AG04449 (cell line): ENCODE measurements around the gene SLC12A1.

Source experiments
- CTCF ChIA-PET: fragments of 350-600 bp; formaldehyde crosslinking; extraction: SDS; loops from one replicate; lab custom pipeline; 2021; ENCODE audit warnings: antibody characterized with exemption; lab: Yijun Ruan, JAX
- POLR2A ChIA-PET: fragments of 400-600, 350-600 bp; formaldehyde crosslinking; extraction: SDS; loops from one replicate; lab custom pipeline; 2020; ENCODE audit warnings: antibody characterized with exemption, inconsistent platforms; lab: Yijun Ruan, JAX
- DNase-seq: peaks from one replicate; pipeline ENCODE4 v3.0.0-alpha.2; 2010; ENCODE audit warnings: low read depth, low spot score
- H3K4me3 ChIP-seq: 2 replicates; pipeline ENCODE4 v1.5.1; 2011; ENCODE audit warnings: low read depth, mild to moderate bottlenecking, control low read depth, low read length
- TF ChIP-seq, protein P1 (sequence below): IDR thresholded peaks from one replicate; pipeline ENCODE4 v1.5.1; 2011; ENCODE audit warnings: mild to moderate bottlenecking, moderate library complexity, low read length, control low read depth, inconsistent platforms; ENCODE audit not compliant: insufficient read depth; ENCODE audit errors: missing control alignments

The SLC12A1 gene

DNA sequence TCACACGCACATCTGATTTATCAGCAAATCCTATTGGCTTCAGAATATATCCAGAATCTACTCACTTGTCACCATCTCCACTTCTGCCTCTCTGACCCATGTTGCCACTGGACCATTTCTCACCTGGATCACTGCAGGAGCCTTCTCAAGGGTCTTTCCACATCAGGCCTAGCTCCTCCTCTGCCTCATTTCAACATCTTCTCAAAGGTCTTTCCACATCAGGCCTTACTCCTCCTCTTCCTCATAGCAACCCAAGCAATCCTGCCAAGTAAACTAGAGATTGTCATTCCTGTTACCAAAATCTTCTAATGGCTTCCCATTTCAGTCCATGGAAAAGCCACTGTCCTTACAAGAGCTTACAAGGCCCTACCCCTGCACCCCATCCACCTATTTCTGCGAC, 107.1 kb downstream of the SLC12A1 start:
- no peak for DNase-seq
- POLR2A ChIA-PET = no interaction called here
- no peak overlapping the region for H3K4me3 ChIP-seq
- TF ChIP-seq, protein P1, sequence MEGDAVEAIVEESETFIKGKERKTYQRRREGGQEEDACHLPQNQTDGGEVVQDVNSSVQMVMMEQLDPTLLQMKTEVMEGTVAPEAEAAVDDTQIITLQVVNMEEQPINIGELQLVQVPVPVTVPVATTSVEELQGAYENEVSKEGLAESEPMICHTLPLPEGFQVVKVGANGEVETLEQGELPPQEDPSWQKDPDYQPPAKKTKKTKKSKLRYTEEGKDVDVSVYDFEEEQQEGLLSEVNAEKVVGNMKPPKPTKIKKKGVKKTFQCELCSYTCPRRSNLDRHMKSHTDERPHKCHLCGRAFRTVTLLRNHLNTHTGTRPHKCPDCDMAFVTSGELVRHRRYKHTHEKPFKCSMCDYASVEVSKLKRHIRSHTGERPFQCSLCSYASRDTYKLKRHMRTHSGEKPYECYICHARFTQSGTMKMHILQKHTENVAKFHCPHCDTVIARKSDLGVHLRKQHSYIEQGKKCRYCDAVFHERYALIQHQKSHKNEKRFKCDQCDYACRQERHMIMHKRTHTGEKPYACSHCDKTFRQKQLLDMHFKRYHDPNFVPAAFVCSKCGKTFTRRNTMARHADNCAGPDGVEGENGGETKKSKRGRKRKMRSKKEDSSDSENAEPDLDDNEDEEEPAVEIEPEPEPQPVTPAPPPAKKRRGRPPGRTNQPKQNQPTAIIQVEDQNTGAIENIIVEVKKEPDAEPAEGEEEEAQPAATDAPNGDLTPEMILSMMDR = no peak
- CTCF ChIA-PET = interaction anchor here (0.6 to 0.7 kb wide), 2 partner anchors 14 to 602 kb away, joined by 3 to 4 read pairs; no protein-coding TSS in a partner anchor

DNA sequence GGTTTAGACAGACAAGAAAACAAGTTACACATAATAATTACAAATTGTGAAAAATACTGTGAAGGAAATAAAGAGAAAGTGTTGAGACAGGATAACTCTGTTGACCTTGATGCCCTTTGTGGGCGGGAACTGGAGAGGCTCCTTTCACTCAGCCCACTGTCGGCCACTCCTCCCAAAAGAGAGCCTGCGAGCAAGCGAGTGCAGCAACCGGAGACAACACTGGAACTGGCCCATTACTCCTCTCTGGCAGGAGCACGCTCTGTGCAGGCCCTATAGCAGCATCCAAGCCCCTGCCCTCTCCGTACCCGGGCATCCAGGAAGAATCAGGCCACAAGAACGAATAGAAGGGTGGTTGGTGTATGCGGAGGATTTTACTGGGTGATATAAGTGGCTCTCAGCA, 108.9 kb downstream of the SLC12A1 start:
- DNase-seq = no peak

DNA sequence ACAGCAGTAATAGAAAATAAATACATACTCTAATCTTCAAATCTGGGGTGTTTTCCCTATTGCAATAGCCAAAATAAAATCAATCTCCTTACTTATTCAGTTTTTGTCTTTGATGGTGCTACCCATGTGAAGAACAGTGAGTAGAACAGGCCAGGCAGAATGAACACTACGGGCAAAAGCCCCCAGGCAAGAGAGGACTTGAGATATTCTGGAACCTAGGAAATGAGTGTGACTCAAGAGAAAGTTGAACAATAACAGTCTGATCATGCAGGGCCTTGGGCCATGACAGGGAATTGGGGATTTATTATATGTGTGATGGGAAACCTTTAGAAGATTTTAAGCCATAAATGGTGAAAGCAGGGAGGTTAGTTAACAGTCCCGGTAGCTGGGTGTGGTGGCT, 111.1 kb downstream of the SLC12A1 start:
- no peak for DNase-seq
- TF ChIP-seq, protein P1 = no peak
- no peak overlapping the region for H3K4me3 ChIP-seq
- ChIA-PET CTCF (interaction anchor here (1.8 kb wide), 1 partner anchor 31 kb away, joined by 4 read pairs; no protein-coding TSS in a partner anchor), POLR2A (no interaction called here)

More for the DNA sequence above, 108.9 kb downstream of the SLC12A1 start:
- H3K4me3 ChIP-seq = no peak overlapping the region
- ChIA-PET CTCF (no interaction called here), POLR2A (no interaction called here)
- TF ChIP-seq, protein P1 = no peak

DNA sequence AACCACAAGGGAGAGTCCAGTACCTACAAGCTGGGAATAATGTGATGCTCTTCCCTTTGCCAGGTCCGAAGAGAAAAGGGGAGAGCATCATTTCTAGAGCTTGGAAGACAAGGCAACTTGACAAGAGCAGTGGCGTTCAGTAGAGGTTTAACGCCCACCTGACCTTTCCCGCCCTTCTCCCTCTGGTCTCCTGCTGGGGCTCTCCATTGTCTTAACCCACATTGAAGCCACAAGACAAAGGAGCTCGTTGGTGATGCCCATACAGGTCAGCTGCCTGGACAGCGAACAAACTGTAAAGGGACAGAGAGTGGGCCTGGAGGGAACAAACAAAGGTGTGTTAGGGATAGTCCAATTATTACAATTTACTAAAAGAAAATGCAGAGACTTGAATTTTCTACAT, 112.0 kb downstream of the SLC12A1 start:
- no peak overlapping the region for H3K4me3 ChIP-seq
- CTCF ChIA-PET = interaction anchor here (1.2 kb wide), 1 partner anchor 13 kb away, joined by 3 read pairs; the partner anchor contains the start of gene DUT
- no peak for DNase-seq
- POLR2A ChIA-PET = no interaction called here
- TF ChIP-seq, protein P1 = no peak

DNA sequence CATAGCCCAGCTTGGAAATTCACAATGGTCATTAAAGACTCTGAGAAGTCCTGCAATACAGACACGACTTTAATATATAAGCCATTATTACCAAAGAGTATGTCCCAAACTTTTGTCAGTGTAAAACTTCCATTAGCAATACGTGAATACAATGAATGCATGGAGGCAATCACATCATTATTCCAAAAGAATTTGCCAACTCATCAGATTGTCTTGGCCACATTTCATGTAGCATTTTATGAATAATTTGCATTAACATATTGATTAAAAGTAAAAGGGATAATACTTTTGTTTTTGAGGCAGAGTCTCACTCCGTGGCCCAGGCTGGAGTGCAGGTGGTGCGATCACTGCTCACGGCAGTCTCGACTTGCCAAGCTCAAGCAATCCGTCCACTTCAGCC, 117.2 kb downstream of the SLC12A1 start:
- H3K4me3 ChIP-seq = no peak overlapping the region
- no peak for DNase-seq
- TF ChIP-seq, protein P1 = no peak
- ChIA-PET CTCF (no interaction called here), POLR2A (no interaction called here)

DNA sequence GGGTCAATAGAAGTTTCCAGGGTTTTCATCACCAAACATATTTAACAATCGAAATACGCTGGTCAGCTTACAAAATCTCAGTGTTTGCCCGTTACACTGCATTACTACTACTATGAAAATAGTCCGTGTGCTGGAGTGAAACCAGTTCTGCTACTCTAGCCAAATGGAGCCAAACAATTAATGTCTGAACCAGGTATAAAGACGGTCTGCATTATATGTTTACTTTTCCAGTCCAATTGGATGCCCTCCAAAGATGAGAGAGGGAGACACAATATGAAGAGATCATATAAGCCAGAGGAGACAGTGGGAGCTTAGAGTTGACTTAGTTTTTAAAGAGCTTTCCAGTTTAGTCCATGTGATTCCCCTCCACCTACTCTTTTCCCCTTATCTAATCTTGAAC, 118.8 kb downstream of the SLC12A1 start:
- POLR2A ChIA-PET = no interaction called here
- CTCF ChIA-PET = no interaction called here
- DNase-seq = no peak
- no peak overlapping the region for H3K4me3 ChIP-seq
- TF ChIP-seq, protein P1 = no peak
